Skeletal muscle satellite cell (primary cell): Measurements from ENCODE around the gene KY.

Experiments used
- H3K27me3 ChIP-seq: 2 replicates; pipeline ENCODE4 v1.7.0; 2013; ENCODE audit warnings: low read length; ENCODE audit not compliant: control insufficient read depth, insufficient read depth
- H3K36me3 ChIP-seq: 2 replicates; pipeline ENCODE4 v1.7.0; 2013; ENCODE audit warnings: mild to moderate bottlenecking, control low read depth, low read length; ENCODE audit not compliant: insufficient read depth
- H3K4me1 ChIP-seq: 2 replicates; pipeline ENCODE4 v1.7.0; 2013; ENCODE audit warnings: low read length; ENCODE audit not compliant: control insufficient read depth, insufficient read depth
- H3K4me2 ChIP-seq: 2 replicates; pipeline ENCODE4 v1.7.0; 2013; ENCODE audit warnings: mild to moderate bottlenecking, low read length
- H3K4me3 ChIP-seq: 2 replicates; pipeline ENCODE4 v1.7.0; 2013; ENCODE audit warnings: low read length
- H3K9ac ChIP-seq: 2 replicates; pipeline ENCODE4 v1.7.0; 2013; ENCODE audit warnings: mild to moderate bottlenecking, low read depth, low read length, moderate library complexity
- H3K9me3 ChIP-seq: replicated peaks from 2 replicates; pipeline ENCODE4 v1.7.0; 2013; ENCODE audit warnings: mild to moderate bottlenecking, control low read depth, low read length

KY gene

GRCh38 chr3:134666885-134667284, 16.1 kb upstream of the KY start:
- Histone ChIP-seq H3K4me2 (peak overlapping the region; percentile 31), H3K4me3 (no peak overlapping the region), H3K27me3 (no peaks in the 10 kb centered on the region), H3K9ac (no peak overlapping the region), H3K36me3 (no peaks in the 10 kb centered on the region), H3K9me3 (no peaks in the 10 kb centered on the region), H3K4me1 (peaks cover 24% of the 10 kb centered on the region)

- H3K36me3 ChIP-seq, result no peaks in the 10 kb centered on the region
- no peaks in the 10 kb centered on the region for H3K27me3 ChIP-seq
- H3K4me3 ChIP-seq, result no peak overlapping the region
- no peak overlapping the region for H3K9ac ChIP-seq
- H3K4me2 ChIP-seq, result peak overlapping the region; percentile 31
- peaks cover 24% of the 10 kb centered on the region for H3K4me1 ChIP-seq
- no peaks in the 10 kb centered on the region for H3K9me3 ChIP-seq
These were observed 15.6 kb upstream of the KY start for GRCh38 chr3:134666466-134666865.

GRCh38 chr3:134666052-134666451, 15.2 kb upstream of the KY start:
- no peak overlapping the region for H3K4me3 ChIP-seq
- no peak overlapping the region for H3K4me2 ChIP-seq
- H3K36me3 ChIP-seq, result no peaks in the 10 kb centered on the region
- H3K4me1 ChIP-seq, result peaks cover 24% of the 10 kb centered on the region
- no peaks in the 10 kb centered on the region for H3K27me3 ChIP-seq
- no peak overlapping the region for H3K9ac ChIP-seq
- no peaks in the 10 kb centered on the region for H3K9me3 ChIP-seq

- H3K9me3 ChIP-seq, result no peaks in the 10 kb centered on the region
- no peaks in the 10 kb centered on the region for H3K36me3 ChIP-seq
- peaks cover 24% of the 10 kb centered on the region for H3K4me1 ChIP-seq
- no peak overlapping the region for H3K4me2 ChIP-seq
- no peak overlapping the region for H3K9ac ChIP-seq
- H3K4me3 ChIP-seq, result no peak overlapping the region
- no peaks in the 10 kb centered on the region for H3K27me3 ChIP-seq
These were observed 14.4 kb upstream of the KY start for GRCh38 chr3:134665243-134665642.

GRCh38 chr3:134663721-134664456, 13.1 kb upstream of the KY start:
- Histone ChIP-seq H3K36me3 (no peaks in the 10 kb centered on the region), H3K4me2 (no peak overlapping the region), H3K9ac (no peak overlapping the region), H3K4me1 (peaks cover 24% of the 10 kb centered on the region), H3K9me3 (no peaks in the 10 kb centered on the region), H3K27me3 (peaks cover 10% of the 10 kb centered on the region), H3K4me3 (no peak overlapping the region)

GRCh38 chr3:134660046-134660441, 9.2 kb upstream of the KY start:
- no peak overlapping the region for H3K4me3 ChIP-seq
- H3K4me1 ChIP-seq, result peaks cover 12% of the 10 kb centered on the region
- H3K9ac ChIP-seq, result no peak overlapping the region
- H3K9me3 ChIP-seq, result no peaks in the 10 kb centered on the region
- H3K4me2 ChIP-seq, result no peak overlapping the region
- peaks cover 14% of the 10 kb centered on the region for H3K27me3 ChIP-seq
- H3K36me3 ChIP-seq, result no peaks in the 10 kb centered on the region

GRCh38 chr3:134659391-134660045, 8.7 kb upstream of the KY start:
- Histone ChIP-seq H3K27me3 (peaks cover 17% of the 10 kb centered on the region), H3K9me3 (no peaks in the 10 kb centered on the region), H3K9ac (no peak overlapping the region)

GRCh38 chr3:134658555-134658954, 7.7 kb upstream of the KY start:
- Histone ChIP-seq H3K27me3 (peaks cover 22% of the 10 kb centered on the region), H3K9ac (no peak overlapping the region), H3K4me3 (no peak overlapping the region), H3K4me2 (no peak overlapping the region), H3K9me3 (no peaks in the 10 kb centered on the region), H3K4me1 (peaks cover 3% of the 10 kb centered on the region), H3K36me3 (no peaks in the 10 kb centered on the region)

More at GRCh38 chr3:134659391-134660045, 8.7 kb upstream of the KY start:
- no peak overlapping the region for H3K4me3 ChIP-seq
- no peak overlapping the region for H3K4me2 ChIP-seq
- H3K36me3 ChIP-seq, result no peaks in the 10 kb centered on the region
- peaks cover 12% of the 10 kb centered on the region for H3K4me1 ChIP-seq

- Histone ChIP-seq H3K4me3 (no peak overlapping the region), H3K27me3 (peaks cover 22% of the 10 kb centered on the region), H3K9me3 (no peaks in the 10 kb centered on the region), H3K4me2 (no peak overlapping the region), H3K9ac (no peak overlapping the region), H3K36me3 (no peaks in the 10 kb centered on the region), H3K4me1 (peaks cover 14% of the 10 kb centered on the region)
These were observed 5.5 kb upstream of the KY start for GRCh38 chr3:134656211-134656800.

- no peak overlapping the region for H3K9ac ChIP-seq
- peaks cover 22% of the 10 kb centered on the region for H3K27me3 ChIP-seq
- peaks cover 20% of the 10 kb centered on the region for H3K4me1 ChIP-seq
These were observed 4.9 kb upstream of the KY start for GRCh38 chr3:134655706-134656105.

GRCh38 chr3:134654031-134654430, 3.2 kb upstream of the KY start:
- Histone ChIP-seq H3K9ac (no peak overlapping the region), H3K36me3 (no peaks in the 10 kb centered on the region), H3K9me3 (no peaks in the 10 kb centered on the region), H3K4me3 (no peak overlapping the region), H3K4me1 (peaks cover 25% of the 10 kb centered on the region), H3K27me3 (peaks cover 12% of the 10 kb centered on the region), H3K4me2 (no peak overlapping the region)

More at GRCh38 chr3:134655706-134656105, 4.9 kb upstream of the KY start:
- no peak overlapping the region for H3K4me2 ChIP-seq
- H3K36me3 ChIP-seq, result no peaks in the 10 kb centered on the region
- no peaks in the 10 kb centered on the region for H3K9me3 ChIP-seq
- H3K4me3 ChIP-seq, result no peak overlapping the region
